ENCODE measurements around the gene SDHAF2.
"Not testable (repeated sequence)": the region's sequence is repeated elsewhere in the genome, so short reads cannot be mapped to it uniquely, and the experiment has no call there.

Gene SDHAF2

DNA sequence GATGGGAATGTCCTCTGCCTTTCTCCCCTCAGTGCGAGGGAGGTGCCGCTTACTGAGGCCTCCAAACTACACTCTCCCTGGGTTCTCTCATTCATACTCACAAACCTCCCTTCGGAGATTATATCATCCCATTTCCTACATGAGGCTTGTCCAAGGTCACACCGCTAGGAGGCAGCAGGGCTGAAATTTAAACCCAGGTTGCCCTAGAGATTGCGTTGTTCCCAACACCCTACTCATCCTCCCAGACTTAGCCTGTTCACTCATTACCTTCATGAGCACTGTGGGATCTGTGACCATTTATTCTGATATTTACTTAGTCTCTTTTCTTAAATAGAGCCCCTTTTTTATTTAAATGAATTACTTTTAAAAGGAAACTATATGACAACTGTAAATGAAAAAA is 31.1 kb downstream of the SDHAF2 start:
- Histone ChIP-seq H3F3A (ENCODE audit: insufficient read depth, low read length) (no peaks in the 10 kb centered on the region), H3K9ac (ENCODE audit: low read length) (no peak overlapping the region), H3K9me2 (replicated peaks; ENCODE audit: insufficient read depth, low read length) (no peaks in the 10 kb centered on the region), H3K4me3 (ENCODE audit: low read length) (no peak overlapping the region), H3K9me3 (replicated peaks; ENCODE audit: insufficient read depth, low read length) (no peaks in the 10 kb centered on the region), H3K79me2 (ENCODE audit: low read length) (no peaks in the 10 kb centered on the region), H3K4me2 (ENCODE audit: low read depth, low read length) (no peak overlapping the region), H3K27ac (ENCODE audit: low read length) (no peak overlapping the region), H4K20me1 (ENCODE audit: insufficient read depth, low read length) (no peaks in the 10 kb centered on the region), H3K4me1 (ENCODE audit: low read length) (no peaks in the 10 kb centered on the region), H3K36me3 (replicated peaks; ENCODE audit: insufficient read depth, low read length) (no peaks in the 10 kb centered on the region), H3K27me3 (replicated peaks; ENCODE audit: insufficient read depth, low read length) (no peaks in the 10 kb centered on the region), H2AFZ (ENCODE audit: low read length) (no peak overlapping the region)
- no peak for DNase-seq
- TF ChIP-seq, protein P1, sequence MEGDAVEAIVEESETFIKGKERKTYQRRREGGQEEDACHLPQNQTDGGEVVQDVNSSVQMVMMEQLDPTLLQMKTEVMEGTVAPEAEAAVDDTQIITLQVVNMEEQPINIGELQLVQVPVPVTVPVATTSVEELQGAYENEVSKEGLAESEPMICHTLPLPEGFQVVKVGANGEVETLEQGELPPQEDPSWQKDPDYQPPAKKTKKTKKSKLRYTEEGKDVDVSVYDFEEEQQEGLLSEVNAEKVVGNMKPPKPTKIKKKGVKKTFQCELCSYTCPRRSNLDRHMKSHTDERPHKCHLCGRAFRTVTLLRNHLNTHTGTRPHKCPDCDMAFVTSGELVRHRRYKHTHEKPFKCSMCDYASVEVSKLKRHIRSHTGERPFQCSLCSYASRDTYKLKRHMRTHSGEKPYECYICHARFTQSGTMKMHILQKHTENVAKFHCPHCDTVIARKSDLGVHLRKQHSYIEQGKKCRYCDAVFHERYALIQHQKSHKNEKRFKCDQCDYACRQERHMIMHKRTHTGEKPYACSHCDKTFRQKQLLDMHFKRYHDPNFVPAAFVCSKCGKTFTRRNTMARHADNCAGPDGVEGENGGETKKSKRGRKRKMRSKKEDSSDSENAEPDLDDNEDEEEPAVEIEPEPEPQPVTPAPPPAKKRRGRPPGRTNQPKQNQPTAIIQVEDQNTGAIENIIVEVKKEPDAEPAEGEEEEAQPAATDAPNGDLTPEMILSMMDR (IDR thresholded peaks at IDR 0.05; ENCODE audit: low read length) = no peak

DNA sequence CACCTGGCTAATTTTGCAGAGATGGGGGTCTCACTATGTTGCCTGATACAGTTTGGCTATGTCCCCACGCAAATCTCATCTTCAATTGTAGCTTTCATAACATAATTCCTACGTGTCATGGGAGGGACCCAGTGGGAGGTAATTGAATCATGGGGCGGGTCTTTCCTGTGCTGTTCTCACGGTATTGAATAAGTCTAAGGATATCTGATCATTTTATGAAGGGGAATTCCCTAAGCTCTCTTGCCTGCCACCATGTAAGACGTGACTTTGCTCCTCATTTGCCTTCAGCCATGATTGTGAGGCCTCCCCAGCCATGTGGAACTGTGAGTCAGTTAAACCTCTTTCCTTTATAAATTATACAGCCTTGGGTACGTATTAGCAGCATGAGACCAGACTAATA is 37.7 kb downstream of the SDHAF2 start:
- H4K20me1 ChIP-seq (ENCODE audit: insufficient read depth, low read length); H3K27ac ChIP-seq (ENCODE audit: low read length); H3K27me3 ChIP-seq (replicated peaks; ENCODE audit: insufficient read depth, low read length); H3K4me2 ChIP-seq (ENCODE audit: low read depth, low read length); H3K36me3 ChIP-seq (replicated peaks; ENCODE audit: insufficient read depth, low read length); H3K9ac ChIP-seq (ENCODE audit: low read length); H3K4me1 ChIP-seq (ENCODE audit: low read length); H3K79me2 ChIP-seq (ENCODE audit: low read length); H3F3A ChIP-seq (ENCODE audit: insufficient read depth, low read length); DNase-seq; H3K9me3 ChIP-seq (replicated peaks; ENCODE audit: insufficient read depth, low read length); H3K4me3 ChIP-seq (ENCODE audit: low read length); H2AFZ ChIP-seq (ENCODE audit: low read length); H3K9me2 ChIP-seq (replicated peaks; ENCODE audit: insufficient read depth, low read length): not testable (repeated sequence)

DNA sequence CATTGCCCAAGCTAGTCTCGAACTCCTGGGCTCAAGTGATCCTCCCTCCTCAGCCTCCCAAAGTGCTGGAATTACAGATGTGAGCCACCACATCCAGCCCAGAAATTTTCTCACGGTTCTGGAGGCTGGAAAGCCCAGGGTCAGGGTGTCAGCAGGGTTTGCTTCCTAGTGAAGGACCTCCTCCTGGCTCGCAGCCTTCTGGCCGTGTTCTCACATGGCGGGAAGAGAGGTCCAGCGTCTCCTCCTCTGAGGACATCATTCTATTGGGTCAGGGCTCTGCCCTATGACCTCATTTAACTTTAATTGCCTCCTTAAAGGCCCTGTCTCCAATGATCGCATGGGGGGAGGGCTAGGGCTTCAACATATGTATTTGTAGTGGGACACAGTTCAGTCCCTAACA is 38.1 kb downstream of the SDHAF2 start:
- H3K36me3 ChIP-seq (replicated peaks; ENCODE audit: insufficient read depth, low read length) = no peaks in the 10 kb centered on the region
- TF ChIP-seq EZH2phosphoT487 (IDR thresholded peaks at IDR 0.05; ENCODE audit: low read length) = no peak
- TF ChIP-seq EZH2 (optimal IDR thresholded peaks at IDR 0.05; ENCODE audit: low read depth, low read length) = no peak
- TF ChIP-seq, protein P1 (IDR thresholded peaks at IDR 0.05; ENCODE audit: low read length) = no peak
- no peaks in the 10 kb centered on the region for H4K20me1 ChIP-seq (ENCODE audit: insufficient read depth, low read length)
- H3K27ac ChIP-seq (ENCODE audit: low read length) = no peak overlapping the region
- H2AFZ ChIP-seq (ENCODE audit: low read length) = no peak overlapping the region
- H3K9me3 ChIP-seq (replicated peaks; ENCODE audit: insufficient read depth, low read length) = no peaks in the 10 kb centered on the region
- H3K9me2 ChIP-seq (replicated peaks; ENCODE audit: insufficient read depth, low read length) = no peaks in the 10 kb centered on the region
- no peaks in the 10 kb centered on the region for H3K4me1 ChIP-seq (ENCODE audit: low read length)
- H3K9ac ChIP-seq (ENCODE audit: low read length) = no peak overlapping the region
- H3K4me2 ChIP-seq (ENCODE audit: low read depth, low read length) = no peak overlapping the region
- H3K79me2 ChIP-seq (ENCODE audit: low read length) = no peaks in the 10 kb centered on the region
- no peaks in the 10 kb centered on the region for H3K27me3 ChIP-seq (replicated peaks; ENCODE audit: insufficient read depth, low read length)
- DNase-seq = no peak
- no peaks in the 10 kb centered on the region for H3F3A ChIP-seq (ENCODE audit: insufficient read depth, low read length)
- no peak overlapping the region for H3K4me3 ChIP-seq (ENCODE audit: low read length)

DNA sequence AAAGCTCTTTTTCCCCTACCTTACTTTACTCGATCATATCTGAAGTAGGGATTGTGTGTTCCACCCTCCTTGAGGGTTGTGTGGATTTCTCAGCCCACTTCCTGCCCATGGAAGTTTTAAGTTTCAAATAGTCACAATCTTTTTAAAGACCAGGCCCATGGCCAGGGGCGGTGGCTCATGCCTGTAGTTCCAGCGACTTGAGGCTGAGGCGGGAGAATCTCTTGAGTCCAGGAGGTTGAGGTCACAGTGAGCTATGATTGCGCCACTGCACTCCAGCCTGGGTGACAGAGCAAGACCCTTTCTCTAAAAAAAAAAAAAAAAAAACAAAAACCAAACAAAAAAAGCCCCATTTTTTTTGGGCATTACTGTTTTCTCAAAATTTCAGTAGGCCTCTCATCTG is 42.4 kb downstream of the SDHAF2 start:
- Histone ChIP-seq H3K27me3 (replicated peaks; ENCODE audit: insufficient read depth, low read length) (no peaks in the 10 kb centered on the region), H3F3A (ENCODE audit: insufficient read depth, low read length) (no peaks in the 10 kb centered on the region), H3K27ac (ENCODE audit: low read length) (no peak overlapping the region), H3K9me2 (replicated peaks; ENCODE audit: insufficient read depth, low read length) (no peaks in the 10 kb centered on the region), H3K9ac (ENCODE audit: low read length) (no peak overlapping the region), H3K4me2 (ENCODE audit: low read depth, low read length) (no peak overlapping the region), H4K20me1 (ENCODE audit: insufficient read depth, low read length) (no peaks in the 10 kb centered on the region), H3K4me3 (ENCODE audit: low read length) (no peak overlapping the region), H3K79me2 (ENCODE audit: low read length) (no peaks in the 10 kb centered on the region), H2AFZ (ENCODE audit: low read length) (no peak overlapping the region), H3K4me1 (ENCODE audit: low read length) (no peaks in the 10 kb centered on the region), H3K9me3 (replicated peaks; ENCODE audit: insufficient read depth, low read length) (no peaks in the 10 kb centered on the region), H3K36me3 (replicated peaks; ENCODE audit: insufficient read depth, low read length) (no peaks in the 10 kb centered on the region)
- TF ChIP-seq, protein P1 (IDR thresholded peaks at IDR 0.05; ENCODE audit: low read length) = no peak
- TF ChIP-seq EZH2phosphoT487 (IDR thresholded peaks at IDR 0.05; ENCODE audit: low read length) = no peak
- no peak for TF ChIP-seq EZH2 (optimal IDR thresholded peaks at IDR 0.05; ENCODE audit: low read depth, low read length)
- DNase-seq = no peak
